Liver (tissue), 9 donors: ENCODE results near the gene SLC25A39. TPM values are rescaled to one million over a fixed set of nuclear protein-coding genes. Genes with fewer than 3 reads are reported as not detected.

Experiments
- DNase-seq: peaks from one replicate; pipeline ENCODE4 v3.0.0-alpha.2; 2017; ENCODE audit warnings: low spot score
- H3K27ac ChIP-seq, 2 donors: one replicate each; pipeline ENCODE4 v1.7.0; 2013; ENCODE audit warnings: inconsistent platforms in 2 of 2, low read length in 2 of 2, control low read depth in 1 of 2, low read depth in 1 of 2, mild to moderate bottlenecking in 1 of 2
- H3K27me3 ChIP-seq, 4 donors: one replicate each; pipeline versions ENCODE4 v1.6.1 to v1.7.0; 2013; ENCODE audit warnings: low read length in 3 of 4, inconsistent platforms in 1 of 4, mild to moderate bottlenecking in 1 of 4, moderate library complexity in 1 of 4; ENCODE audit not compliant: control insufficient read depth in 4 of 4, insufficient read depth in 4 of 4
- H3K36me3 ChIP-seq, 4 donors: one replicate each; pipeline versions ENCODE4 v1.6.1 to v1.7.0; 2013; ENCODE audit warnings: low read length in 3 of 4, mild to moderate bottlenecking in 3 of 4, low read depth in 1 of 4, moderate library complexity in 1 of 4; ENCODE audit not compliant: control insufficient read depth in 4 of 4, insufficient read depth in 3 of 4
- H3K4me1 ChIP-seq, 4 donors: one replicate each; pipeline versions ENCODE4 v1.6.1 to v1.7.0; 2013; ENCODE audit warnings: low read length in 3 of 4, mild to moderate bottlenecking in 3 of 4, moderate library complexity in 1 of 4; ENCODE audit not compliant: control insufficient read depth in 4 of 4, insufficient read depth in 4 of 4
- H3K4me3 ChIP-seq, 3 donors: one replicate each; pipeline versions ENCODE4 v1.6.1 to v1.7.0; 2013; ENCODE audit warnings: low read length in 3 of 3, control low read depth in 1 of 3, low read depth in 1 of 3, mild to moderate bottlenecking in 1 of 3
- H3K9ac ChIP-seq, 2 donors: one replicate each; pipeline ENCODE4 v1.7.0; 2013; ENCODE audit warnings: low read length in 2 of 2, mild to moderate bottlenecking in 2 of 2, moderate library complexity in 2 of 2, control low read depth in 1 of 2, low read depth in 1 of 2
- H3K9me3 ChIP-seq, 4 donors: one replicate each; pipeline versions ENCODE4 v1.6.1 to v1.7.0; 2013; ENCODE audit warnings: low read length in 3 of 4; ENCODE audit not compliant: control insufficient read depth in 4 of 4
- EGR1 ChIP-seq, 2 donors: IDR thresholded peaks; 2 replicates each; pipeline ENCODE4 v1.6.1; 2016 to 2018; ENCODE audit warnings: antibody characterized with exemption in 2 of 2, low read depth in 2 of 2
- FOXA2 ChIP-seq: IDR thresholded peaks from 2 replicates; pipeline ENCODE4 v1.6.1; 2016; ENCODE audit warnings: antibody characterized with exemption
- GABPA ChIP-seq, 2 donors: IDR thresholded peaks in 1 of 2; conservative IDR thresholded peaks in 1 of 2; 2 replicates each; pipeline ENCODE4 v1.6.1; 2016; ENCODE audit warnings: antibody characterized with exemption in 2 of 2, mild to moderate bottlenecking in 1 of 2, moderate library complexity in 1 of 2
- HNF4A ChIP-seq, 2 donors: conservative IDR thresholded peaks; 2 replicates each; pipeline ENCODE4 v1.6.1; 2016; ENCODE audit warnings: antibody characterized with exemption in 2 of 2, mild to moderate bottlenecking in 2 of 2
- HNF4G ChIP-seq: IDR thresholded peaks from 2 replicates; pipeline ENCODE4 v1.6.1; 2016; ENCODE audit warnings: antibody characterized with exemption
- JUND ChIP-seq, 2 donors: IDR thresholded peaks; 2 replicates each; pipeline ENCODE4 v1.6.1; 2016; ENCODE audit warnings: antibody characterized with exemption in 2 of 2
- MAX ChIP-seq: IDR thresholded peaks from 2 replicates; pipeline ENCODE4 v1.6.1; 2016; ENCODE audit warnings: antibody characterized with exemption
- NR2F2 ChIP-seq: IDR thresholded peaks from 2 replicates; pipeline ENCODE4 v1.6.1; 2016; ENCODE audit warnings: antibody characterized with exemption
- RAD21 ChIP-seq, 2 donors: IDR thresholded peaks; 2 replicates each; pipeline ENCODE4 v1.6.1; 2016; ENCODE audit warnings: antibody characterized with exemption in 2 of 2, mild to moderate bottlenecking in 2 of 2
- REST ChIP-seq: IDR thresholded peaks from 2 replicates; pipeline ENCODE4 v1.6.1; 2016; ENCODE audit warnings: antibody characterized with exemption, mild to moderate bottlenecking
- RXRA ChIP-seq, 2 donors: IDR thresholded peaks; 2 replicates each; pipeline ENCODE4 v1.6.1; 2017 to 2018; ENCODE audit warnings: antibody characterized with exemption in 2 of 2, mild to moderate bottlenecking in 1 of 2
- SP1 ChIP-seq: IDR thresholded peaks from 2 replicates; pipeline ENCODE4 v1.6.1; 2018; ENCODE audit warnings: antibody characterized with exemption, mild to moderate bottlenecking
- TAF1 ChIP-seq: conservative IDR thresholded peaks from 2 replicates; pipeline ENCODE4 v1.6.1; 2016; ENCODE audit warnings: antibody characterized with exemption, mild to moderate bottlenecking
- WGBS: extraction: QIAGEN DNeasy Blood & Tissue Kit; methylation state at CpG from one replicate; pipeline ENCODE4 v1.1.7; 2013; 5-methylcytosine and 5-hydroxymethylcytosine counted together
- polyA plus RNA-seq, 2 donors: library from polyadenylated mRNA; stranded (reverse) in 1 of 2; unstranded in 1 of 2; fragments of 200-250 nt in 1 of 2; fragments of >200 nt in 1 of 2; fragmentation: Nextera tagmentation in 1 of 2; extraction: Ambion mirVana in 1 of 2; gene quantifications; one replicate each; pipeline versions ENCODE4 v1.2.1 to v1.2.3, GENCODE V29; 2013 to 2015
- total RNA-seq, 2 donors: library from RNA; depleted of rRNA; stranded (reverse); fragments of >200 nt; gene quantifications; one replicate each; pipeline ENCODE4 v1.2.3, GENCODE V29; 2014
- TF ChIP-seq, protein P1 (sequence below): fragments of 150-350 bp; IDR thresholded peaks from 2 replicates; pipeline ENCODE4 v1.5.1; 2017; ENCODE audit warnings: improper control_type of control experiment, low read depth, low read length; ENCODE audit not compliant: missing input control
- TF ChIP-seq, protein P2 (sequence below): IDR thresholded peaks from 2 replicates; pipeline ENCODE4 v1.6.1; 2016; ENCODE audit warnings: antibody characterized with exemption
- TF ChIP-seq, protein P3 (sequence below): IDR thresholded peaks from 2 replicates; pipeline ENCODE4 v1.6.1; 2016; ENCODE audit warnings: antibody characterized with exemption
- donor health status: healthy.
- donor health status: healthy.
- donor health status: healthy.
- donor health status: healthy.
- donor health status: healthy.

Gene SLC25A39
- total and polyA plus RNA-seq, 4 donors, result 62.0 to 395 (median 83.8) TPM

DNA sequence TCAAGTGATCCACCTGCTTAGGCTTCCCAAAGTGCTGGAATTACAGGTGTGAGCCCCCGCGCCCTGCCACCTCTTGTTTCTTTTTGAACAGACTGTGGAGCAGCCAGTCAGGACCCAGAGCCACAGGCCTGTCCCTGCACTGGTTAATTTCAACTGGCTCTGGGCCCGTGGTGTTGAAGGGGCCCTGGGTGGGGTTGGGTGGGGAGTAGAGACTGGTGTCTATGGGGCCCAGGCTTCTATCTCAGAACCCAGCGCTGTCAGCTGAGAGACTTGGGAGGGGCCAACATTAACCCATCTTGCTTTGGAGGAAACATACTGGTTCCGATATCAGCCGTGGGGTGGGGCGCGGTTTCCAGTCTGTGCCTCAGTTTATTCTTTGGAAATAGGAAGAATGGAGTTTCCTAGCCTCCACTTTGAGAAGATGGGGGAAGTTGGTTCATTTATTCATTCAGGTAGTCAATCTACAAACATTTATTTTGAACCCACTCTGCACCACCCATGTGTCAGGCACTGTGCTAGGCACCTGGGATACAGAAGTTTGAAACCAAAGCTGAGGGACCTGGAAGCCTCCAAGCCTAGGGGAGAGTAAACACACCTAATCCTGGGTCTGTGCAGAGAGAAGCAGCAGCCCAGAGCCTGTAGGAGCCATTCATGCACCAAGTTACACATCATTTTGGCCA is 41.1 kb downstream of the SLC25A39 start:
- WGBS, result 90% methylated on average over 8 of the region's 8 CpGs
- Histone ChIP-seq H3K9ac (no peak overlapping the region), H3K27ac (no peak overlapping the region), H3K27me3 (no peaks in the 10 kb centered on the region), H3K36me3 (no peaks in the 10 kb centered on the region), H3K4me3 (no peak overlapping the region), H3K9me3 (no peaks in the 10 kb centered on the region), H3K4me1 (peaks cover 0 to 10% (median 2%) of the 10 kb centered on the region in 4 donors)
- peak; percentile 86 for DNase-seq
- no peak for TF ChIP-seq HNF4G
- no peak for TF ChIP-seq MAX
- TF ChIP-seq, protein P1, sequence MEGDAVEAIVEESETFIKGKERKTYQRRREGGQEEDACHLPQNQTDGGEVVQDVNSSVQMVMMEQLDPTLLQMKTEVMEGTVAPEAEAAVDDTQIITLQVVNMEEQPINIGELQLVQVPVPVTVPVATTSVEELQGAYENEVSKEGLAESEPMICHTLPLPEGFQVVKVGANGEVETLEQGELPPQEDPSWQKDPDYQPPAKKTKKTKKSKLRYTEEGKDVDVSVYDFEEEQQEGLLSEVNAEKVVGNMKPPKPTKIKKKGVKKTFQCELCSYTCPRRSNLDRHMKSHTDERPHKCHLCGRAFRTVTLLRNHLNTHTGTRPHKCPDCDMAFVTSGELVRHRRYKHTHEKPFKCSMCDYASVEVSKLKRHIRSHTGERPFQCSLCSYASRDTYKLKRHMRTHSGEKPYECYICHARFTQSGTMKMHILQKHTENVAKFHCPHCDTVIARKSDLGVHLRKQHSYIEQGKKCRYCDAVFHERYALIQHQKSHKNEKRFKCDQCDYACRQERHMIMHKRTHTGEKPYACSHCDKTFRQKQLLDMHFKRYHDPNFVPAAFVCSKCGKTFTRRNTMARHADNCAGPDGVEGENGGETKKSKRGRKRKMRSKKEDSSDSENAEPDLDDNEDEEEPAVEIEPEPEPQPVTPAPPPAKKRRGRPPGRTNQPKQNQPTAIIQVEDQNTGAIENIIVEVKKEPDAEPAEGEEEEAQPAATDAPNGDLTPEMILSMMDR, result no peak
- no peak for TF ChIP-seq TAF1
- TF ChIP-seq REST, result no peak
- no peak for TF ChIP-seq RXRA (IDR thresholded peaks at IDR 0.05)
- no peak for TF ChIP-seq EGR1 (IDR thresholded peaks at IDR 0.05; ENCODE audit: low read depth in 2 of 2)
- TF ChIP-seq HNF4A (conservative IDR thresholded peaks at IDR 0.05), result no peak

- no peak overlapping the region for H3K4me3 ChIP-seq
- peaks cover 0 to 10% (median 2%) of the 10 kb centered on the region in 4 donors for H3K4me1 ChIP-seq
- no peaks in the 10 kb centered on the region for H3K36me3 ChIP-seq
- DNase-seq, result peak; percentile 56
- no peak overlapping the region for H3K9ac ChIP-seq
- TF ChIP-seq, protein P2, sequence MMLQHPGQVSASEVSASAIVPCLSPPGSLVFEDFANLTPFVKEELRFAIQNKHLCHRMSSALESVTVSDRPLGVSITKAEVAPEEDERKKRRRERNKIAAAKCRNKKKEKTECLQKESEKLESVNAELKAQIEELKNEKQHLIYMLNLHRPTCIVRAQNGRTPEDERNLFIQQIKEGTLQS, result no peak
- TF ChIP-seq EGR1 (IDR thresholded peaks at IDR 0.05; ENCODE audit: low read depth in 2 of 2) (no peak), SP1 (no peak), NR2F2 (no peak), GABPA (IDR thresholded peaks at IDR 0.05 in 1 of 2, conservative IDR thresholded peaks at IDR 0.05 in 1 of 2) (no peak), MAX (no peak), JUND (IDR thresholded peaks at IDR 0.05) (no peak), RXRA (IDR thresholded peaks at IDR 0.05) (no peak), HNF4G (no peak), HNF4A (conservative IDR thresholded peaks at IDR 0.05) (no peak), FOXA2 (no peak), RAD21 (IDR thresholded peaks at IDR 0.05) (no peak), TAF1 (no peak)
- TF ChIP-seq, protein P3, sequence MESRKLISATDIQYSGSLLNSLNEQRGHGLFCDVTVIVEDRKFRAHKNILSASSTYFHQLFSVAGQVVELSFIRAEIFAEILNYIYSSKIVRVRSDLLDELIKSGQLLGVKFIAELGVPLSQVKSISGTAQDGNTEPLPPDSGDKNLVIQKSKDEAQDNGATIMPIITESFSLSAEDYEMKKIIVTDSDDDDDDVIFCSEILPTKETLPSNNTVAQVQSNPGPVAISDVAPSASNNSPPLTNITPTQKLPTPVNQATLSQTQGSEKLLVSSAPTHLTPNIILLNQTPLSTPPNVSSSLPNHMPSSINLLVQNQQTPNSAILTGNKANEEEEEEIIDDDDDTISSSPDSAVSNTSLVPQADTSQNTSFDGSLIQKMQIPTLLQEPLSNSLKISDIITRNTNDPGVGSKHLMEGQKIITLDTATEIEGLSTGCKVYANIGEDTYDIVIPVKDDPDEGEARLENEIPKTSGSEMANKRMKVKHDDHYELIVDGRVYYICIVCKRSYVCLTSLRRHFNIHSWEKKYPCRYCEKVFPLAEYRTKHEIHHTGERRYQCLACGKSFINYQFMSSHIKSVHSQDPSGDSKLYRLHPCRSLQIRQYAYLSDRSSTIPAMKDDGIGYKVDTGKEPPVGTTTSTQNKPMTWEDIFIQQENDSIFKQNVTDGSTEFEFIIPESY, result no peak
- TF ChIP-seq, protein P1, result no peak
- WGBS, result 85% methylated on average over 3 of the region's 3 CpGs
- H3K27me3 ChIP-seq, result no peaks in the 10 kb centered on the region
- no peak overlapping the region for H3K27ac ChIP-seq
- no peaks in the 10 kb centered on the region for H3K9me3 ChIP-seq
Measured at GRCh38 chr17:44282264-44282663, 42.4 kb downstream of the SLC25A39 start.
